ENCODE results near the gene ANXA10. TPM values are rescaled to one million over a fixed set of nuclear protein-coding genes. Genes with fewer than 3 reads are reported as not detected.

The ANXA10 gene
- total RNA-seq, 1 experiment from 2014 or later: not detected

GRCh38 chr4:168050002-168050401, 42.3 kb upstream of the ANXA10 start:
- BruUV-seq (replicated peaks): no TSS peak
- in situ Hi-C loops (cut with HindIII; ENCODE audit: low pct_unique_long_range_greater_than_20kb, low sequenced_read_pairs): no loop called here

GRCh38 chr4:168051526-168051925, 40.8 kb upstream of the ANXA10 start:
- no peaks in the 10 kb centered on the region for H3K36me3 ChIP-seq (ENCODE audit: control insufficient read depth, insufficient read depth, low read length)
- POLR2A ChIA-PET: no interaction called here
- no peaks in the 10 kb centered on the region for H3K4me1 ChIP-seq (ENCODE audit: control insufficient read depth, insufficient read depth, low read length)
- ATAC-seq: no peak
- CTCF ChIA-PET: no interaction called here
- intact Hi-C loops (cut with micrococcal nuclease; ENCODE audit: unreplicated experiment): no loop called here
- in situ Hi-C loops (cut with HindIII; ENCODE audit: low pct_unique_long_range_greater_than_20kb, low sequenced_read_pairs): no loop called here
- no peak for TF ChIP-seq REST (IDR thresholded peaks at IDR 0.05; ENCODE audit: insufficient read depth in 1 of 2, low read depth in 2 of 2, low read length in 1 of 2)
- no peak for TF ChIP-seq SIN3A (IDR thresholded peaks at IDR 0.05; ENCODE audit: borderline replicate concordance, insufficient read depth, low read depth, low read length)
- TF ChIP-seq POLR2AphosphoS5 (IDR thresholded peaks at IDR 0.05; ENCODE audit: low read depth, low read length): no peak
- TF ChIP-seq TCF7L2 (IDR thresholded peaks at IDR 0.05; ENCODE audit: low read depth, low read length): no peak
- TF ChIP-seq CTCF (IDR thresholded peaks at IDR 0.05): no peak
- no peaks in the 10 kb centered on the region for H3K9me3 ChIP-seq (ENCODE audit: control insufficient read depth, insufficient read depth, low read depth, low read length)
- H3K4me3 ChIP-seq (ENCODE audit: low read depth in 2 of 2, low read length in 2 of 2): no peak overlapping the region
- BruUV-seq (replicated peaks): no TSS peak
- H3K27me3 ChIP-seq (ENCODE audit: control insufficient read depth, insufficient read depth, low read length): no peaks in the 10 kb centered on the region
- no peak overlapping the region for H3K27ac ChIP-seq (ENCODE audit: low read length)
- no peak for DNase-seq (ENCODE audit: low read depth, low spot score)

More at GRCh38 chr4:168050002-168050401, 42.3 kb upstream of the ANXA10 start:
- TF ChIP-seq CTCF (IDR thresholded peaks at IDR 0.05) (no peak), POLR2AphosphoS5 (IDR thresholded peaks at IDR 0.05; ENCODE audit: low read depth, low read length) (no peak), SIN3A (IDR thresholded peaks at IDR 0.05; ENCODE audit: borderline replicate concordance, insufficient read depth, low read depth, low read length) (no peak), REST (IDR thresholded peaks at IDR 0.05; ENCODE audit: insufficient read depth in 1 of 2, low read depth in 2 of 2, low read length in 1 of 2) (no peak), TCF7L2 (IDR thresholded peaks at IDR 0.05; ENCODE audit: low read depth, low read length) (no peak)
- H3K4me3 ChIP-seq (ENCODE audit: low read depth in 2 of 2, low read length in 2 of 2): no peak overlapping the region
- CTCF ChIA-PET: no interaction called here
- no peaks in the 10 kb centered on the region for H3K27me3 ChIP-seq (ENCODE audit: control insufficient read depth, insufficient read depth, low read length)
- intact Hi-C loops (cut with micrococcal nuclease; ENCODE audit: unreplicated experiment): no loop called here
- H3K27ac ChIP-seq (ENCODE audit: low read length): no peak overlapping the region
- no peaks in the 10 kb centered on the region for H3K4me1 ChIP-seq (ENCODE audit: control insufficient read depth, insufficient read depth, low read length)
- ATAC-seq (no peak), DNase-seq (ENCODE audit: low read depth, low spot score) (no peak)
- no peaks in the 10 kb centered on the region for H3K9me3 ChIP-seq (ENCODE audit: control insufficient read depth, insufficient read depth, low read depth, low read length)
- POLR2A ChIA-PET: no interaction called here
- H3K36me3 ChIP-seq (ENCODE audit: control insufficient read depth, insufficient read depth, low read length): no peaks in the 10 kb centered on the region
